ENCODE measurements around the gene TBL1X.

DNA sequence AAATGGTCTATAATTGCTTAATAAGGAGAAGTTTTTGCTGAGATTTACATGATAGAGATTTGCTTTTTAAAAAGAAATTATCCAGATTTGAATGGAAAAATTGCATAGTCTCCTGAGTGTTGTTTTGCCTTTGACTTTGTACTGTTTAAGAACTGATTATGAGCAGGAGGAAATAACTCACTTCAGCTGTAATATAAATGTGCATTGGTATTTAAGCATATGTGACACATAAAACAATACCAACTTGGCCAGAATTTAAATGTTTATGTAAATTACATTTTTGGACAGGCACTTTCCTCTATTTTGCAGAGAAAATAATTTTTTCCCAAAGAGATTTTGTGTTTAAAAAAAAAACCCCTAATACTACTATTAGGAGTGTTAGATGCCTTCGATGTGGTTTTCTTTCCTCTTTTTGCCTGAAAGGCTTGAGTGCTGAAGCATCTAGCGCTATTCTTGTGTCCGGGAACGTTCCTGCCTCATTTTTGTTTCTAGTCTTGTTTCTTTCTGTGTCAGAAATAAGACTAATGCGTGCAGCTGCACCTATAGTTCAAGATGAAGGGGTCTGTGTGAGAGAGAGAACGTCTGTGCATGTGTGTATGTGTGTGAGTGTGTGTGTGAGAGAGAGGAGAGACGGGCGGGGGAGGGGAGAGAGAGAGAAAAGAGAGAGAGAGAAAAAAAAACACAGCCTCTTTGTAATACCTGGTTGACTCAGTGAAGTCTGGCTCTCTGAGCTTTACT lies 60.8 kb downstream of the TBL1X start:
- TF ChIP-seq EP300 (IDR thresholded peaks at IDR 0.05) = no peak
- TF ChIP-seq, protein P1, sequence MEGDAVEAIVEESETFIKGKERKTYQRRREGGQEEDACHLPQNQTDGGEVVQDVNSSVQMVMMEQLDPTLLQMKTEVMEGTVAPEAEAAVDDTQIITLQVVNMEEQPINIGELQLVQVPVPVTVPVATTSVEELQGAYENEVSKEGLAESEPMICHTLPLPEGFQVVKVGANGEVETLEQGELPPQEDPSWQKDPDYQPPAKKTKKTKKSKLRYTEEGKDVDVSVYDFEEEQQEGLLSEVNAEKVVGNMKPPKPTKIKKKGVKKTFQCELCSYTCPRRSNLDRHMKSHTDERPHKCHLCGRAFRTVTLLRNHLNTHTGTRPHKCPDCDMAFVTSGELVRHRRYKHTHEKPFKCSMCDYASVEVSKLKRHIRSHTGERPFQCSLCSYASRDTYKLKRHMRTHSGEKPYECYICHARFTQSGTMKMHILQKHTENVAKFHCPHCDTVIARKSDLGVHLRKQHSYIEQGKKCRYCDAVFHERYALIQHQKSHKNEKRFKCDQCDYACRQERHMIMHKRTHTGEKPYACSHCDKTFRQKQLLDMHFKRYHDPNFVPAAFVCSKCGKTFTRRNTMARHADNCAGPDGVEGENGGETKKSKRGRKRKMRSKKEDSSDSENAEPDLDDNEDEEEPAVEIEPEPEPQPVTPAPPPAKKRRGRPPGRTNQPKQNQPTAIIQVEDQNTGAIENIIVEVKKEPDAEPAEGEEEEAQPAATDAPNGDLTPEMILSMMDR (IDR thresholded peaks at IDR 0.05) = no peak
